ENCODE data around the gene NFIX. TPM values are rescaled to one million over a fixed set of nuclear protein-coding genes. Genes with fewer than 3 reads are reported as not detected.

Gene NFIX
- total and polyA plus RNA-seq, 9 of the 15 experiments (the other 6 are each of a cell fraction or from before 2014, with no cell fraction given) = 0.28 to 26.8 (median 5.4) TPM

- TF ChIP-seq ZNF592 (IDR thresholded peaks at IDR 0.05) (peak; percentile 91), NONO (IDR thresholded peaks at IDR 0.05; ENCODE audit: low read depth in 2 of 2, low read length in 1 of 2) (no peak), PHTF2 (CRISPR knock-in tag; IDR thresholded peaks at IDR 0.05) (no peak), ZBTB2 (IDR thresholded peaks at IDR 0.05) (no peak), RNF2 (IDR thresholded peaks at IDR 0.05) (0 out of 2 replicates have a peak, but pooled peaks have one; percentile 50), PRPF4 (IDR thresholded peaks at IDR 0.05; ENCODE audit: insufficient read depth, low read depth, low read length, poor library complexity, severe bottlenecking) (no peak), ARID3A (IDR thresholded peaks at IDR 0.05; ENCODE audit: borderline replicate concordance, low read depth, low read length) (no peak), HBP1 (CRISPR knock-in tag; IDR thresholded peaks at IDR 0.05) (no peak), CREB3 (tag; conservative IDR thresholded peaks at IDR 0.05; ENCODE audit: low read depth) (peak; percentile 81; the same call in 1 of the 2 replicates), MCM2 (IDR thresholded peaks at IDR 0.05; ENCODE audit: low read depth) (no peak), BRD4 (IDR thresholded peaks at IDR 0.05) (no peak; the same call in 1 of the 2 replicates), ZEB2 (IDR thresholded peaks at IDR 0.05) (no peak; the same call in 1 of the 2 replicates), TCF15 (CRISPR knock-in tag; IDR thresholded peaks at IDR 0.05) (0 out of 2 replicates have a peak, but pooled peaks have one; percentile 42), ZBTB17 (CRISPR knock-in tag; IDR thresholded peaks at IDR 0.05) (no peak)
Measured at GRCh38 chr19:13079542-13079986, 84.3 kb downstream of the NFIX start (continued).
